A549 treated with RU486 at 1 μM for 4 hours (cell line): ENCODE data around the gene INSYN2B. TPM values are rescaled to one million over a fixed set of nuclear protein-coding genes. Genes with fewer than 3 reads are reported as not detected.

Experiments used
- total RNA-seq: library from RNA; stranded (reverse); fragments of 200-300 nt; extraction: Qiagen RNA extraction; gene quantifications from 5 replicates; pipeline ENCODE4 v1.2.3, GENCODE V29; 2022; ENCODE audit warnings: low read depth

The INSYN2B gene
- 0.73 to 1.5 TPM (median 1.1 TPM) in 5 replicates for total RNA-seq

DNA sequence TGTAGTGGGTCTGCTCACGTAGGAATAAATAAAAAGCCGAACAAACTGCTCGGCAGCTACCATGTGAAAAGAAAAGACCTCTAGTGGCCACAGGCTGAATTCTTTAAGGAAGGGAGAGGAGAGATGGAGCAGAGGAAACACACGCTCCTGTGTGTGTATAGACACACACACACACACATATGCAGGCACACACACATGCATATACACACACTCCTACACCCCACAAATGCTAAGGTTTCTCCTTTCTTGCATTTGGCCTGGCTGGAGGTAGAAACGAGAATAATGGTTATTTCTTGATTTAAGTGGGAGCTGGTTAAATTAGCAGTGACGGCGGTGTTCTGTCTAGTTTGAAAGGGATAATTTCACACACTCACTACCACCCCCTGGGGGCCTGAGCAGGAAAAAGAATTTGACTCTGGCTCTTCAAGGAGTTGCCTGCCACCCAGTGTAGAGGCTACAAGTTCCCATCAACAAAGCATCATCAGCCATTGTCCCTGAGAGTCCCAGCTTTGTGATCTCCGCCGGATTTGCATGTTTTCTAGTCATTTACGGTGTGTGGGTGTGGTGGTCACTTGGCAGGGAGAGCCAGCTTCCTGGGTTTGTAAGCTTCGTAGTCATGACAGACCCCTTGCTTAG lies at the start of gene INSYN2B:
TSS of gene INSYN2B (minus strand) at position 78 of the 636 bp plus-strand sequence. CDS start 96,597 bp downstream, outside the sequence.

Other genes starting within 250 kb of the INSYN2B start
- gene FOXI1, start 125.4 kb upstream of the INSYN2B start, total RNA-seq = not detected in 5 replicates